Measurements from ENCODE around the gene L1CAM. TPM values are rescaled to one million over a fixed set of nuclear protein-coding genes. Genes with fewer than 3 reads are reported as not detected.
"Not testable (repeated sequence)": the region's sequence is repeated elsewhere in the genome, so short reads cannot be mapped to it uniquely, and the experiment has no call there.

The L1CAM gene
- total RNA-seq, 1 experiment from 2014 or later: 0.29 TPM

DNA sequence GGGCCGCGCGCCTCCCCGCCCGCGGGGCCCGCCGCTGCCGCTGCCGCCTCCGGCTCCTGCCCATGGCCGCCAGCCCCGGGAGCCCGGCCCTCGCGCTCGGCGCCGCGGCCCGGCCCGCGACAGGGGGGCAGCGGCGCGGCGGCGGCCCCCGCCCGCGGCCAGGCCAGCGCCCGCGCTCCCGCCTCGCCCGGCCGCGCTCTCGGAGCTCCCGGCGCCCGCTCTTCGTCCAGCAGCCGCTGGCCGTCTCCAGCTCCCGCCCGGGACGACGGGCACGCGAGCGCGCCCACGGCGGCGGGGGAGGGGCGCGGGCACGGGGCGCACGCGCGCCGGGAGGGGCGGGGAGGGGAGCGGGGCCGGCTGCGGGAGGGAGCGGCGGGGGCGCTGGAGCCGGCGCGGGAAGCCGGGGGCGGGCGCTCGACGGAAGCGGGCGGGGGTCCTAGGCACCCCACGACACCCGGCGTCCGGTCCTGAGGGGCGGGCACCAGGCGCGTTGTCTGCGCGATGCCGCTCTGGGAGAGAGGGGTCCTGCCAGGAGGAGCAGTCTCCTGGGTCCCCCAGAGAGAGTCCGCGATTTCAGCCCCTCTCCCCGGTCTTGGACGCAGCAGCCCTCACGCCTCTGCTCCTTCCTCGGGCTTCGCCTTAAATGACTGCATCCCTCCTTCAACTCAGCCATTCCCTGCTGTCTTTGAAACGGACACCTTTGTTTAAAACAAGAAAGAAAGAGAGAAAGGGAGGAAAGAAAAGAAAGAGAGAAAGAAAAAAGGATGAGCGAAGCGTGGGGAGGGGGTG, 55.1 kb downstream of the L1CAM start:
- no peak for DNase-seq (ENCODE audit: low read depth)

GRCh38 chrX:153829799-153830639, 56.0 kb downstream of the L1CAM start, which contains the start of gene PDZD4:
PDZD4 (minus strand) TSS chrX:153830544; CDS start chrX:153830298, 246 bp downstream.
- DNase-seq (ENCODE audit: low read depth): no peak

DNA sequence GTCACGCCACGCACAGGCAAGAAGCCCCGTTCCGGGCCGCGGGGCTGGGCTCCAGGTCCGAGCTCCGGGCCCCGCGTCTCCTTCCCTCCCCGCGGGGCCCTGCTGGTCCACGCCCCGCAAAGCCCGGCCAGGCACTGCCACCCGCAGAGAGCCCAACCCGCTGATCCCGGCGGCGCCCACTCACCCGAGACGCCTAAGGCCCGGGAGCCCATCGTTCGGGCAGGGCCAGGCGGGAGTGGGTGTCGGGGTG, 56.5 kb downstream of the L1CAM start:
- no peak for DNase-seq (ENCODE audit: low read depth)

DNA sequence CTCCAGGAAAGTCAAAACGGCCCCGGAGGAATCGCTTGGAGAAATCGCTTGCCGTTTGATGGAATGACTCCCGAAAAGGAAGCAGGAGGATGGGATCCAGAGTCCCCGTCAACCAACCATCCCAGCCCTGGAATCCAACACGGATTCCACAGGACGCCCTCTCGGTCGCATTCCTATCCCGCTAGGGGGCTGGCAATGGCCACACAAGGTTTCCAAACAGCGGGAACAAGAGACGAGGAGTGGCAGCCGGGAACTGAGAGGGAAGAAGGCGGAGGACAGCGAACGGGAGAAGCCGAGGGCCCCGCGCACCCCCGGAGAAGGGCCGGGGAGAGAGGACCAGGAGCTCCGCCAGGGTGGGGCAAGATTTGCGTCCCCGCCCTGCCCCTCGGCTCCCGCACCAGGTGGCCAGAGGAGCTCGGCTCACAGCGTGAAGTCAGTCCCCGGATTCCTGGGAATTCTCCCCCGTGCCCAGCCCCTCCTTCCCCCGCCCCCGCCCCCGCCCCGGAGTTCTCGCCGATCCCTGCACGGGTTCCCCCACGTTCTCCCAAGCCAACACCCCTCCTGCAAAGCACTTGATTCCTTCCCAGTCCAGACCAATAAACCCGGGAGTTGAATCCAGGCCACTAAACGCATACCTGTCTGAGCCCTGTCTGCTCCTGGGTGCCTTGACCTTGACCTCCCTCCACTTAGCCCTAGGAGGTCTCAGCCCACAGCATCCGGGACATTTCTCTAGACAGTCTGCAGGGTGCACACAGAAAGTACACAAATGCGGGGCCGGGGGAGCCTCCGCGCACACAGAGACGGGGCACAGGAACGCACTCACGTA, 57.0 kb downstream of the L1CAM start:
- DNase-seq (ENCODE audit: low read depth): no peak

- no peak for DNase-seq (ENCODE audit: low read depth)
These were observed 57.7 kb downstream of the L1CAM start for GRCh38 chrX:153828308-153828707.

DNA sequence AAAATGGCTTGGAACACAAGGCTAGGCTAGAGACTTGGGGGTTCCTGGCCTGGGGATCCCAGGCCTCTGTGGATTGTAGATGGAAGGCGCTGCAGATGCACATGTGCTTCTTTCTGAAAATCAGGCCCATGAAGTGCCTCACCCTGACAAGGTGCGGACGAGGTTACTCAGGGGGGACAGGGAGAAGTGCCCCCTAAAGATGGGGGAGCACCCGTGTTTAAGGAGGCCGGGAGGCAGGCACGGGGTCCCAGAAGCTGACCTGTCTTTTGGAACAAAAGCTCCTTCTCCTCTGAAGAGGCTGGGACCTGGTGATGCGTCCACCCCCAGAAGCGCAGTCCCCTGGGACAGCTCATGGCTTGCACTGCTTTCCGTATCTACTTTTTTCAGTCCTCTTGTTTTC, 58.1 kb downstream of the L1CAM start:
- DNase-seq (ENCODE audit: low read depth): no peak

DNA sequence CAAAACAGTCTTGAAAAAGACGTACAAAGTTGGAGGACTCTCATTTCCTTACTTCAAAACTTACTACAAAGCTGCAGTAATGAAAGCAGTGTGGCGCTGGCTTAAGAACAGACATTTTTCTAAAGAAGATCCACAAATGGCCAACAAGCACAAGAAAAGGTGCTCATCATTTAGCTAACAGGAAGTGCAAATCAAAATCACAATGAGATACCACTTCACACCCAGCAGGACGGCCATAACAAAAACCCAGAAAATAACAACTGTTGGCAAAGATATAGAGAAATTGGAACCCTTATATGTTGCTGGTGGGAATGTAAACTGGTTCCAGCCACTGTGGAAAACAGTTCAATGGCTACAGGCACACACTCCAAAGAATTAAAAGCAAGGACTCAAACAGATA, 59.0 kb downstream of the L1CAM start:
- no peak for DNase-seq (ENCODE audit: low read depth)

GRCh38 chrX:153825042-153825441, 60.9 kb downstream of the L1CAM start:
- DNase-seq (ENCODE audit: low read depth): no peak

DNA sequence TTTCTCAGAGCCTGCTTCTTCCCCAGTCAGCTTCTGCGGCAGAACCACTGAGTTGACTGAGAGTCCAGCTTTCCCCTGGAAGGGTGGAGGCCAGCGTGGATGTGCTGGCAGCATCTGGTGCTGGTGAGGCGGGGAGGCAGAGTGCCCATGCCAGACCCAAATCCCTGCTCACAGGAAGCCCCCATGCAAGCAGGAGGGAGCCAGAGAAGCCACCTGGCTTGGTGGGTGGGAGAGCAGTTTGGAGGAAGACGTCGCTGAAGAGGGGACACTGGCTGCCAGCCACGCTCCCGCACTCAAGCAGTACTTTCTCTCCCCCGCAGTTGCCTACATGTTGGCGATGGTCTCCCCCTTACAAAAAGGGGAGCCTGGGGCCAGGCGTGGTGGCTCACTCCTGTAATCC, 61.6 kb downstream of the L1CAM start:
- no peak for DNase-seq (ENCODE audit: low read depth)

- DNase-seq (ENCODE audit: low read depth): no peak
These were observed 64.9 kb downstream of the L1CAM start for GRCh38 chrX:153821066-153821465.

- no peak for DNase-seq (ENCODE audit: low read depth)
These were observed 65.4 kb downstream of the L1CAM start for GRCh38 chrX:153820601-153821000.

GRCh38 chrX:153819384-153820040, 66.5 kb downstream of the L1CAM start:
- DNase-seq (ENCODE audit: low read depth): no peak

GRCh38 chrX:153818571-153819383, 67.2 kb downstream of the L1CAM start:
- DNase-seq (ENCODE audit: low read depth): no peak

DNA sequence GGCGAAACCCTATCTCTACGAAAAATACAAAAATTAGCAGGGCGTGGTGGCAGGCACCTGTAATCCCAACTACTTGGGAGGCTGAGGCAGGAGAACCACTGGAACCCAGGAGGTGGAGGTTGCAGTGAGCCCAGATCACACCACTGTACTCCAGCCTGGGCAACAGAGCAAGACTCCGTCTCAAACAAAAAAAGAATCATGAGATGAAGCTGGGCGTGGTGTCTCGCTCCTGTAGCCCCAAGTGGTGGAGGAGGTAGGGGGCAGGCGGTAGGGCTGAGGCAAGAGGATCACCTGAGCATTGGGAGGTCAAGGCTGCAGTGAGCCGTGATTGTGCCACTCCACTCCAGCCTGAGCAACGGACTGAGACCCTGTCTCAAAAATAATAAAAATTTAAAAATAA, 67.9 kb downstream of the L1CAM start:
- DNase-seq (ENCODE audit: low read depth): not testable (repeated sequence)

- DNase-seq (ENCODE audit: low read depth): no peak
These were observed 68.9 kb downstream of the L1CAM start for GRCh38 chrX:153816831-153817690.

GRCh38 chrX:153814591-153815315, 71.2 kb downstream of the L1CAM start:
- no peak for DNase-seq (ENCODE audit: low read depth)

DNA sequence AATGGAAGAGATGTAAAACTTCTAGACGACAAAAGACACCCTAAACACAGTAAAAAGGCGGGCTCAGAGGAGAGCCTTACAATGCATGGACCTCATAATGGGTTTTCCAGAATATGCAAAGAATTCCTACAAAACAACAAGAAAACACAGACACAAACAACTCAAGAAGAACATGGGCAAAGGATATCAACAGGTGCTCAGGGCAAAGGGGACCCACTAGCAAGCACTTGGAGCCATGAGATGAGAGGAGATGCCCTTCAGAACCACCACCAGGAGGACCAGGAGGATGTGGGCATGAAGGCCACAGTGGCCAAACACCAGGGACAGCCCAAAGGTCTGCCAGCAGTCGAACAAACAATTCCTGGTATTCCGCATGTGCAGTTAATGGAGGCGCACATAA, 72.8 kb downstream of the L1CAM start:
- no peak for DNase-seq (ENCODE audit: low read depth)

DNA sequence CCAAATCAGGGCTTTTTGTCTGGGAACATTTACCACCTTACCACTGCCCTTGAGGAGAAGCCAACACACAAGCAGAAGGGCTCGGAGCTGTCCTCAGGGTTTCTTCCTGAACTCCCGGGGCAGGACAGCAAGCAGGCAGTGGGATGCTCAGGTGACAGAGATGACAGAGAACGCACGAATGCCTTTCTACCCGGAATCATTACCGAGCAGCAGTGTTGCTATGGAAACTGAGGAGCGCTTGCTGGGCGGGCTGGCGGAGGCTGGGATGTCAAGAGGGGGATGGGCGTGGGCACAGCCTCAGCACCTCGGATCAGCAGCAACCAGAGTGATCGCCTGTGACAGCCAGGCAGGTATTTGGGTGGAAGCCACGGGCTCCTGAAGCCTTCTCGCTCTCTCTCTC, 73.8 kb downstream of the L1CAM start:
- DNase-seq (ENCODE audit: low read depth): no peak

All from LHCN-M2 (cell line).